Germinal center (tissue), 1 donor: ENCODE measurements around the gene CCNYL1.
A peak's percentile ranks its signal among the peaks of the same experiment; 100 is the strongest.
"Not testable (repeated sequence)": the region's sequence is repeated elsewhere in the genome, so short reads cannot be mapped to it uniquely, and the experiment has no call there.

Source experiments
- DNase-seq: peaks from one replicate; pipeline ENCODE4 v3.0.0; 2012; ENCODE audit warnings: mixed read lengths, low spot score

CCNYL1 gene

GRCh38 chr2:207697411-207697810 lies 14.0 kb upstream of the CCNYL1 start:
- DNase-seq: no peak

GRCh38 chr2:207698301-207698700 lies 13.1 kb upstream of the CCNYL1 start:
- no peak for DNase-seq

GRCh38 chr2:207704078-207704477 lies 7.4 kb upstream of the CCNYL1 start:
- no peak for DNase-seq

- no peak for DNase-seq
Observed at GRCh38 chr2:207704671-207705070, 6.8 kb upstream of the CCNYL1 start.

- no peak for DNase-seq
Observed at GRCh38 chr2:207706936-207707860, 4.2 kb upstream of the CCNYL1 start.

GRCh38 chr2:207711750-207712530 lies 500 bp downstream of the CCNYL1 start:
- DNase-seq: peak; percentile 78

- no peak for DNase-seq
Observed at GRCh38 chr2:207716056-207716455, 4.6 kb downstream of the CCNYL1 start.

GRCh38 chr2:207718521-207718920 lies 7.1 kb downstream of the CCNYL1 start:
- no peak for DNase-seq

GRCh38 chr2:207719008-207719407 lies 7.6 kb downstream of the CCNYL1 start:
- DNase-seq: no peak

GRCh38 chr2:207719655-207720054 lies 8.2 kb downstream of the CCNYL1 start:
- not testable (repeated sequence) for DNase-seq

GRCh38 chr2:207720517-207721187 lies 9.2 kb downstream of the CCNYL1 start:
- DNase-seq: no peak

- no peak for DNase-seq
Observed at GRCh38 chr2:207722773-207723424, 11.5 kb downstream of the CCNYL1 start.

- DNase-seq: not testable (repeated sequence)
Observed at GRCh38 chr2:207723425-207723787, 12.0 kb downstream of the CCNYL1 start.

GRCh38 chr2:207724113-207724512 lies 12.7 kb downstream of the CCNYL1 start:
- no peak for DNase-seq

GRCh38 chr2:207725873-207726578 lies 14.6 kb downstream of the CCNYL1 start:
- DNase-seq: no peak

GRCh38 chr2:207727261-207727660 lies 15.8 kb downstream of the CCNYL1 start:
- no peak for DNase-seq

- DNase-seq: no peak
Observed at GRCh38 chr2:207729465-207729998, 18.1 kb downstream of the CCNYL1 start.

GRCh38 chr2:207731138-207731537 lies 19.7 kb downstream of the CCNYL1 start:
- no peak for DNase-seq

GRCh38 chr2:207733597-207734240 lies 22.3 kb downstream of the CCNYL1 start:
- no peak for DNase-seq

- no peak for DNase-seq
Observed at GRCh38 chr2:207734264-207734635, 22.8 kb downstream of the CCNYL1 start.
